ENCODE data around the gene SIL1.

DNA sequence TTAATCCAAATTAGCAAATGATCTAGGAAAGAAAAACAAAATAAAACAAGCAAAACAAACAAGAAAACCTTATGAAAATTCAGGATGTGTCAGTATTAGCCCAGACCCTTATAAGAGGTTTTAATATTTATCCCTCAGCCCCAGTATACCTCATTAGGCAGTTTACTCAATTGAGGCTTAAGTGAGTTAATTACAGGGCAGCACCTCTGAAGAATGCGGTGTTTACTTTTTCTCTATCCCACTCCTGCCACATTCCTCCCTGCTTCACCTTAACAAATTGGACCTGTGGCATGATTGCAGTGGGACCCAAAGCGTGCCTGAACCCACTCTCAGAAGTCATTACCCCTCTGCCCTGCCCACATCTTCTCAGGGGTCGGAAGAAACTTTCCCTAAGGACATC is 67.1 kb downstream of the SIL1 start:
- TF ChIP-seq, protein P1, sequence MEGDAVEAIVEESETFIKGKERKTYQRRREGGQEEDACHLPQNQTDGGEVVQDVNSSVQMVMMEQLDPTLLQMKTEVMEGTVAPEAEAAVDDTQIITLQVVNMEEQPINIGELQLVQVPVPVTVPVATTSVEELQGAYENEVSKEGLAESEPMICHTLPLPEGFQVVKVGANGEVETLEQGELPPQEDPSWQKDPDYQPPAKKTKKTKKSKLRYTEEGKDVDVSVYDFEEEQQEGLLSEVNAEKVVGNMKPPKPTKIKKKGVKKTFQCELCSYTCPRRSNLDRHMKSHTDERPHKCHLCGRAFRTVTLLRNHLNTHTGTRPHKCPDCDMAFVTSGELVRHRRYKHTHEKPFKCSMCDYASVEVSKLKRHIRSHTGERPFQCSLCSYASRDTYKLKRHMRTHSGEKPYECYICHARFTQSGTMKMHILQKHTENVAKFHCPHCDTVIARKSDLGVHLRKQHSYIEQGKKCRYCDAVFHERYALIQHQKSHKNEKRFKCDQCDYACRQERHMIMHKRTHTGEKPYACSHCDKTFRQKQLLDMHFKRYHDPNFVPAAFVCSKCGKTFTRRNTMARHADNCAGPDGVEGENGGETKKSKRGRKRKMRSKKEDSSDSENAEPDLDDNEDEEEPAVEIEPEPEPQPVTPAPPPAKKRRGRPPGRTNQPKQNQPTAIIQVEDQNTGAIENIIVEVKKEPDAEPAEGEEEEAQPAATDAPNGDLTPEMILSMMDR (conservative IDR thresholded peaks at IDR 0.05; ENCODE audit: low read depth, low read length) = no peak
- no peak for TF ChIP-seq CEBPB (IDR thresholded peaks at IDR 0.05; ENCODE audit: low read depth, low read length)
- TF ChIP-seq MAZ (IDR thresholded peaks at IDR 0.05; ENCODE audit: borderline replicate concordance, low read depth, low read length) = no peak
- TF ChIP-seq POLR2A (IDR thresholded peaks at IDR 0.05; ENCODE audit: low read depth, low read length) = no peak
- no peak for TF ChIP-seq MAFK (IDR thresholded peaks at IDR 0.05; ENCODE audit: low read depth, low read length)
- TF ChIP-seq RFX5 (IDR thresholded peaks at IDR 0.05; ENCODE audit: low read depth, low read length) = no peak
- TF ChIP-seq CHD1 (IDR thresholded peaks at IDR 0.05; ENCODE audit: low read depth, low read length) = no peak
- TF ChIP-seq RAD21 (IDR thresholded peaks at IDR 0.05; ENCODE audit: low read length) = no peak
- no peak for TF ChIP-seq RCOR1 (IDR thresholded peaks at IDR 0.05; ENCODE audit: insufficient replicate concordance, low read length)
- TF ChIP-seq, protein P2, sequence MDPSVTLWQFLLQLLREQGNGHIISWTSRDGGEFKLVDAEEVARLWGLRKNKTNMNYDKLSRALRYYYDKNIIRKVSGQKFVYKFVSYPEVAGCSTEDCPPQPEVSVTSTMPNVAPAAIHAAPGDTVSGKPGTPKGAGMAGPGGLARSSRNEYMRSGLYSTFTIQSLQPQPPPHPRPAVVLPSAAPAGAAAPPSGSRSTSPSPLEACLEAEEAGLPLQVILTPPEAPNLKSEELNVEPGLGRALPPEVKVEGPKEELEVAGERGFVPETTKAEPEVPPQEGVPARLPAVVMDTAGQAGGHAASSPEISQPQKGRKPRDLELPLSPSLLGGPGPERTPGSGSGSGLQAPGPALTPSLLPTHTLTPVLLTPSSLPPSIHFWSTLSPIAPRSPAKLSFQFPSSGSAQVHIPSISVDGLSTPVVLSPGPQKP (IDR thresholded peaks at IDR 0.05; ENCODE audit: borderline replicate concordance, low read depth, low read length) = no peak
- TF ChIP-seq, protein P3, sequence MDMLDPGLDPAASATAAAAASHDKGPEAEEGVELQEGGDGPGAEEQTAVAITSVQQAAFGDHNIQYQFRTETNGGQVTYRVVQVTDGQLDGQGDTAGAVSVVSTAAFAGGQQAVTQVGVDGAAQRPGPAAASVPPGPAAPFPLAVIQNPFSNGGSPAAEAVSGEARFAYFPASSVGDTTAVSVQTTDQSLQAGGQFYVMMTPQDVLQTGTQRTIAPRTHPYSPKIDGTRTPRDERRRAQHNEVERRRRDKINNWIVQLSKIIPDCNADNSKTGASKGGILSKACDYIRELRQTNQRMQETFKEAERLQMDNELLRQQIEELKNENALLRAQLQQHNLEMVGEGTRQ (IDR thresholded peaks at IDR 0.05; ENCODE audit: low read depth, low read length) = no peak
- TF ChIP-seq BHLHE40 (IDR thresholded peaks at IDR 0.05; ENCODE audit: low read depth, low read length) = no peak
